Heart left ventricle (tissue), 16 donors: ENCODE results near the gene CAPRIN2. TPM values are rescaled to one million over a fixed set of nuclear protein-coding genes. Genes with fewer than 3 reads are reported as not detected.

Experiments
- ATAC-seq, 4 donors: fragments of 200-7000 bp; cut with Tn5 transposase; one replicate each; pipeline ENCODE4 v1.9.1; 2020 to 2022; ENCODE audit warnings: moderate library complexity in 4 of 4, mild to moderate bottlenecking in 3 of 4, moderate number of reproducible peaks in 1 of 4
- DNase-seq, 5 donors: peaks; one replicate each; pipeline ENCODE4 v3.0.0-alpha.2; 2020
- H3K27ac ChIP-seq, 12 donors: fragments of 200-600 bp; sonication (generic) in 4 of 12; one replicate each; pipeline versions ENCODE4 v1.5.0 to v1.8.0; 2016 to 2022; ENCODE audit warnings: mild to moderate bottlenecking in 2 of 12
- H3K27me3 ChIP-seq, 9 donors: fragments of 200-600 bp; sonication (generic) in 2 of 9; one replicate each; pipeline versions ENCODE4 v1.5.1 to v1.8.0; 2016 to 2022; ENCODE audit warnings: mild to moderate bottlenecking in 3 of 9
- H3K36me3 ChIP-seq, 9 donors: fragments of 200-600 bp; sonication (generic) in 2 of 9; one replicate each; pipeline versions ENCODE4 v1.5.0 to v1.8.0; 2018 to 2022; ENCODE audit warnings: mild to moderate bottlenecking in 2 of 9
- H3K4me1 ChIP-seq, 12 donors: fragments of 200-600 bp; sonication (generic) in 4 of 12; one replicate each; pipeline versions ENCODE4 v1.5.0 to v1.8.0; 2016 to 2022; ENCODE audit warnings: mild to moderate bottlenecking in 3 of 12
- H3K4me3 ChIP-seq, 12 donors: fragments of 200-600 bp; sonication (generic) in 4 of 12; one replicate each; pipeline versions ENCODE4 v1.5.0 to v1.8.0; 2017 to 2022; ENCODE audit warnings: mild to moderate bottlenecking in 9 of 12, moderate library complexity in 4 of 12
- H3K9me3 ChIP-seq, 12 donors: fragments of 200-600 bp; sonication (generic) in 4 of 12; one replicate each; pipeline versions ENCODE4 v1.5.0 to v1.8.0; 2016 to 2022; ENCODE audit warnings: mild to moderate bottlenecking in 1 of 12
- POLR2A ChIP-seq, 2 donors: fragments of 450-650 bp; IDR thresholded peaks; one replicate each; pipeline ENCODE4 v1.6.1; 2017; ENCODE audit warnings: antibody characterized with exemption in 2 of 2, mild to moderate bottlenecking in 2 of 2, moderate library complexity in 2 of 2
- WGBS, 4 donors: extraction: QIAGEN DNeasy Blood & Tissue Kit in 2 of 4; methylation state at CpG; one replicate each; pipeline versions ENCODE4 v1.1.5 to v1.1.7; 2013 to 2018; 5-methylcytosine and 5-hydroxymethylcytosine counted together
- intact Hi-C, 10 donors: fragments of 100-400 bp; cut with DNase I; formaldehyde crosslinking; loops; one replicate each; pipeline versions ENCODE4 v1.11.1 to v1.14.2; 2022
- polyA plus RNA-seq, 2 donors: library from polyadenylated mRNA; stranded (reverse); fragments of 200-250 nt; gene quantifications; one replicate each; pipeline ENCODE4 v1.2.3, GENCODE V29; 2013
- total RNA-seq, 9 donors: library from RNA; depleted of rRNA in 2 of 9; stranded (reverse); fragments of >200 nt in 2 of 9; fragmentation: NEBNext Ultra II Directional in 3 of 9; extraction: Animal tissue kit (Norgen Biotek cat#: 25700) in 3 of 9; gene quantifications; one replicate each; pipeline versions ENCODE4 v1.1.0 to v1.2.4, GENCODE V29; 2016 to 2023
- TF ChIP-seq, protein P1 (sequence below), 12 donors: fragments of 200-600 bp; sonication (generic) in 4 of 12; IDR thresholded peaks; one replicate each; pipeline versions ENCODE4 v1.5.0 to v1.8.0; 2018 to 2022; ENCODE audit warnings: antibody characterized with exemption in 12 of 12, mild to moderate bottlenecking in 5 of 12
- donor health status: ischemic (EF 13 %, LVEDD 7.1; RV severe dilation, severe dysfunction).
- donor health status: healthy with polysubstance abuse.
- donor health status: DM: no; HTN: yes; CAD: no.
- donor health status: DM: no; HTN: no; CAD: no.
- donor health status: ischemic (EF 25% LVEDD 6.9; RV normal size, moderate dysfunction).
- donor health status: ischemic (EF 25% LVEDD 5.7; RV mildly dilated, moderate dysfunction).
- donor health status: healthy.
- donor health status: DM: yes; HTN: yes; CAD: no.
- donor health status: ischemic (EF 35%, LVEDD 5.7; RV mildly dilated, moderate dysfunction).
- donor health status: nonischemic (EF 11% LVEDD 7.7; RV severe dilation, severe dysfunction).
- donor health status: DM: yes; HTN: yes; CAD: no.
- donor health status: PGD.
- donor health status: ischemic (EF 29% LVEDD 5.4; RV normal size, mild dysfunction).
- donor health status: nonischemic (EF 23%, LVEDD 6.1; RV moderate dilation, normal function).

CAPRIN2 gene
- total and polyA plus RNA-seq, 11 donors, result 9.9 to 33.6 (median 29.0) TPM

DNA sequence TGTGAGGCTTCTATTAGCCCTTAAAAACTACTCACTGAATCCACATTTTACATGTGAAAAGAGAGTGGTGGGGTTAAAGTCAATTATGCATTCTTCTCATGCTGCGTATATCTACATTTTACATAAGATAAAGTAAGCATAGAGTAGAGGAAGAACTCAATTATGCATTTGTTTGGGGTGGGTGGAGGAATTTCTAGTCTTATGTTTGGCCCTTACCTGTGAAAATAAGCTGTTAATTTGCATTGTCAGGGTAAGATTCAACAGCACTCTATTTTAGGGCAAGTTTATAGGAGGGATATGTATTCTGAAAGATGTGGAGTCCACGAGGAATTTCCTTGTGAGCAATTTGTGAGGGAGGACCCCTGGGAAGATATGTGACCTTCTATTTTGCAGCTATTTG is 30.9 kb upstream of the CAPRIN2 start:
- no peak for DNase-seq
- Histone ChIP-seq H3K4me1 (no peaks in the 10 kb centered on the region), H3K4me3 (no peak overlapping the region), H3K27me3 (no peaks in the 10 kb centered on the region), H3K9me3 (peaks cover 0 to 13% (median 3%) of the 10 kb centered on the region in 12 donors), H3K27ac (no peak overlapping the region), H3K36me3 (no peaks in the 10 kb centered on the region)
- 75 to 84% (median 79%) methylated on average over 2 of the region's 2 CpGs for WGBS, 4 donors
- TF ChIP-seq POLR2A (IDR thresholded peaks at IDR 0.05), result no peak
- TF ChIP-seq, protein P1, sequence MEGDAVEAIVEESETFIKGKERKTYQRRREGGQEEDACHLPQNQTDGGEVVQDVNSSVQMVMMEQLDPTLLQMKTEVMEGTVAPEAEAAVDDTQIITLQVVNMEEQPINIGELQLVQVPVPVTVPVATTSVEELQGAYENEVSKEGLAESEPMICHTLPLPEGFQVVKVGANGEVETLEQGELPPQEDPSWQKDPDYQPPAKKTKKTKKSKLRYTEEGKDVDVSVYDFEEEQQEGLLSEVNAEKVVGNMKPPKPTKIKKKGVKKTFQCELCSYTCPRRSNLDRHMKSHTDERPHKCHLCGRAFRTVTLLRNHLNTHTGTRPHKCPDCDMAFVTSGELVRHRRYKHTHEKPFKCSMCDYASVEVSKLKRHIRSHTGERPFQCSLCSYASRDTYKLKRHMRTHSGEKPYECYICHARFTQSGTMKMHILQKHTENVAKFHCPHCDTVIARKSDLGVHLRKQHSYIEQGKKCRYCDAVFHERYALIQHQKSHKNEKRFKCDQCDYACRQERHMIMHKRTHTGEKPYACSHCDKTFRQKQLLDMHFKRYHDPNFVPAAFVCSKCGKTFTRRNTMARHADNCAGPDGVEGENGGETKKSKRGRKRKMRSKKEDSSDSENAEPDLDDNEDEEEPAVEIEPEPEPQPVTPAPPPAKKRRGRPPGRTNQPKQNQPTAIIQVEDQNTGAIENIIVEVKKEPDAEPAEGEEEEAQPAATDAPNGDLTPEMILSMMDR (IDR thresholded peaks at IDR 0.05), result no peak
- no peak for ATAC-seq
- intact Hi-C loops, result no loop called here

DNA sequence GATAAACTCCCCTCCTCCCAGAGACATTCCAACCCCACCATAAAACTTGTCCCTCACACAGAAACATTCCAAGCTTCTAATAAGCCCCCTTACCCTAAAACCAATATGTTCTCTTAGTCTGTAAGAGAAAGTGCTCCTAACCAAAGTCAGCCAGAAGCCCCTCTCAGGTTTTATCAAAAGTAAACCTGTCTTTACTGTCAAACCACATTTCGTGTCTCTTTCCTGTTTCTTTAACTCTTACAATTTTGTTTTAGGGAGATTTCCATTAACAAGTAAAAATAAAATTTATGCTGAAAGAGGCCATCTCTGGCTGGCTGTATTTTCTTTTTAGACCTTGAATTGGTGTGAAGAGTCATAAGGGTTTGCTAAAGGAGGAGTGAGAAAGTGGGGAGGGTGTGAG is 29.8 kb upstream of the CAPRIN2 start:
- Histone ChIP-seq H3K9me3 (peaks cover 0 to 13% (median 3%) of the 10 kb centered on the region in 12 donors), H3K4me1 (no peaks in the 10 kb centered on the region), H3K27me3 (no peaks in the 10 kb centered on the region), H3K4me3 (no peak overlapping the region), H3K27ac (no peak overlapping the region), H3K36me3 (no peaks in the 10 kb centered on the region)
- intact Hi-C loops, result no loop called here
- no peak for ATAC-seq
- WGBS, 4 donors, result 88 to 98% (median 93%) methylated on average over 1 of the region's 1 CpG
- TF ChIP-seq, protein P1 (IDR thresholded peaks at IDR 0.05), result no peak
- TF ChIP-seq POLR2A (IDR thresholded peaks at IDR 0.05), result no peak
- DNase-seq, result no peak

DNA sequence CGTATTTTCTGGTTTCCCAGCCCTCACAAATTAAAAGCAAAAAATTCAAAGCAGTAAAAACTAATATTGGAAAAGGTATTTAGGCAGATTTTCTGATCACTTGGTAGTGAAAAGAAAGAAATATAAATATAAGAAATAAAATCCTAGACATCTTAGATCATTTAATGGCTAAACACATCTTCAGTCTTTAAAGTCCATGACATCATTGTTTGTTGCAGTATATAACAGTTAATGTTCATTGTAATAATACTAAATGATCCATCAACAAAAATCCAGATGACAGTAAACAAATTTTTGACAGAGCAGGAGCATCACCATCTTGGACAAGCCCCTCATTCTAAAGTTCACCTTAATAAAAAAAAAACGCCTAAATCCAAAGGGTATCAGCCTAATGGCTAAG is 29.2 kb upstream of the CAPRIN2 start:
- Histone ChIP-seq H3K4me1 (no peaks in the 10 kb centered on the region), H3K27me3 (no peaks in the 10 kb centered on the region), H3K27ac (no peak overlapping the region), H3K36me3 (no peaks in the 10 kb centered on the region), H3K9me3 (peaks cover 0 to 13% (median 3%) of the 10 kb centered on the region in 12 donors), H3K4me3 (no peak overlapping the region)
- DNase-seq, result no peak
- WGBS, 4 donors, result 77 to 83% (median 80%) methylated on average over 2 of the region's 2 CpGs
- intact Hi-C loops, result no loop called here
- ATAC-seq, result no peak
- TF ChIP-seq POLR2A (IDR thresholded peaks at IDR 0.05), result no peak
- TF ChIP-seq, protein P1 (IDR thresholded peaks at IDR 0.05), result no peak

DNA sequence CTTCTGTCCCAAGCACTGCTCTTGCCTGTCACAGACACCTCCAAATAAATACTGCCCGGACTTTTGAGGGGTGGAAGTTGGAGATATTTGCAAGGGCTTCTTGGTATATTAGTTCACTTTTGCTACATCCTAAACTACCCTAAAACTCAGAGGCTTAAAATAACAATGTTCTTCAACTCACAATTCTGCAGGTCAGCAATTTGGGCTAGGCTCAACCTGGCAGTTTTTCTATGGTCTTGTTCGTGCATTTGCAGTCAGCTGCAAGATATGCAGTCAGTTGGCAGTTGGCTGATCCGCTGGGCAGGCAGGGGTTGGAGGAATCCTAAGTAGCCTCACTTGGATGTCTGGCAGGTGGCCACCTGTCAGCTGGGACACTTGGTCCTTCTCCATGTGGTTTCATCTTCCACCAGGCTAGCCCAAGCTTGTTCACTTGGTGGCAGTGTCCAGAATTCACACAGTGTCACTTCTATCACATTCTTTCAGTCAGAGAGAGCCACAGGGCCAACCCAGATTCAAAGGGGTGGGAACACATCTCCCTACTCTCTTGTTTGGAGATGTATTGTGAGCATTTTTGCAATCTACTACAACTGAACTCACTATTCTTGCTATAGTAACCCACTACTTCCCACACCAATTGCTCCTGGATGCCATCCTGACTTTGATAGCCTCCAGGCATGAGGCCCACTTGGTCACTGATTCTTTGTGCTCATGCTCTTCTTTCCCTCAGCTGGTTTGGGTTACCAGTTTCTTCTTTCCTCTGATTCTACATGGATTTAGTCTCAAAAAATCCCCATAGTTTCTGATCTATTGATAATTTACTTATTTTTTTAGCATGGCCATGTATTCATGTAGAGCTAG is 27.8 kb upstream of the CAPRIN2 start:
- DNase-seq (peak in 3 of 5 donors; percentile 24 to 81 (median 45)), ATAC-seq (peak; percentile 16 to 84 (median 58))
- Histone ChIP-seq H3K4me1 (no peaks in the 10 kb centered on the region), H3K9me3 (peaks cover 0 to 13% (median 3%) of the 10 kb centered on the region in 12 donors), H3K36me3 (no peaks in the 10 kb centered on the region), H3K4me3 (no peak overlapping the region), H3K27ac (no peak overlapping the region), H3K27me3 (no peaks in the 10 kb centered on the region)
- intact Hi-C loops, result no loop called here
- no peak for TF ChIP-seq POLR2A (IDR thresholded peaks at IDR 0.05)
- TF ChIP-seq, protein P1 (IDR thresholded peaks at IDR 0.05), result no peak
- 44 to 62% (median 52%) methylated on average over 3 of the region's 3 CpGs for WGBS, 4 donors
